ENCODE data around the gene MACROD1.

GRCh38 chr11:64048042-64048854 lies 117.7 kb downstream of the MACROD1 start:
- TF ChIP-seq CTCF (IDR thresholded peaks at IDR 0.05 in 8 of 11, conservative IDR thresholded peaks at IDR 0.05 in 3 of 11) (no peak), POLR2A (IDR thresholded peaks at IDR 0.05) (no peak), POLR2AphosphoS5 (IDR thresholded peaks at IDR 0.05) (no peak)

Data from spleen (tissue), 7 donors.